Esophagus muscularis mucosa (tissue), 3 donors: ENCODE measurements around the gene FDXR.

ENCODE experiments used
- POLR2A ChIP-seq: fragments of 450-650 bp; IDR thresholded peaks from one replicate; pipeline ENCODE4 v1.6.1; 2017; ENCODE audit warnings: antibody characterized with exemption, moderate library complexity, mild to moderate bottlenecking, low read depth
- TF ChIP-seq, protein P1 (sequence below), 3 experiments: fragments of 200-600 bp in 2 of 3; fragments of 450-650 bp in 1 of 3; sonication (generic) in 2 of 3; IDR thresholded peaks; one replicate each; pipeline ENCODE4 v1.5.1; 2017 to 2019; ENCODE audit warnings: antibody characterized with exemption in 3 of 3, mild to moderate bottlenecking in 2 of 3, moderate library complexity in 1 of 3

DNA sequence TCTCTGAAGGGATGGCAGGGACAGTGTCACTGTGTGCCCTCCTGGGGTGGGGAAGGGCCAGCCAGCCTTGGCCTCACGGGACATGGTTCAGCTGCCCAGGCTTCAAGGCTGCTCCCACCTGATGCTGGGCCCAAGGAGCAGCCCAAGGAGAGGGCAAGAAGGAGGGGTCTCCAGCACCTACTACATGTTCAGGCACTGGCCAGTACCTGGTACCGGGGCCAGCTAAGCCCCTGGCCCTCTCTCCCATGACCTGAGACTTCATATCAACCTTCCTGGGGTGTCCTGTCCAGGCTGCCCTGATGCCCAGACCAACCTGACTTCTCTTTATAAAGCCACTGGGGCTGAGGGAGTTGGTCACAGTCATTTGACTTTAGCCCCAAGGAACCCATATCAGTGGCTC, 49.0 kb upstream of the FDXR start:
- TF ChIP-seq, protein P1, sequence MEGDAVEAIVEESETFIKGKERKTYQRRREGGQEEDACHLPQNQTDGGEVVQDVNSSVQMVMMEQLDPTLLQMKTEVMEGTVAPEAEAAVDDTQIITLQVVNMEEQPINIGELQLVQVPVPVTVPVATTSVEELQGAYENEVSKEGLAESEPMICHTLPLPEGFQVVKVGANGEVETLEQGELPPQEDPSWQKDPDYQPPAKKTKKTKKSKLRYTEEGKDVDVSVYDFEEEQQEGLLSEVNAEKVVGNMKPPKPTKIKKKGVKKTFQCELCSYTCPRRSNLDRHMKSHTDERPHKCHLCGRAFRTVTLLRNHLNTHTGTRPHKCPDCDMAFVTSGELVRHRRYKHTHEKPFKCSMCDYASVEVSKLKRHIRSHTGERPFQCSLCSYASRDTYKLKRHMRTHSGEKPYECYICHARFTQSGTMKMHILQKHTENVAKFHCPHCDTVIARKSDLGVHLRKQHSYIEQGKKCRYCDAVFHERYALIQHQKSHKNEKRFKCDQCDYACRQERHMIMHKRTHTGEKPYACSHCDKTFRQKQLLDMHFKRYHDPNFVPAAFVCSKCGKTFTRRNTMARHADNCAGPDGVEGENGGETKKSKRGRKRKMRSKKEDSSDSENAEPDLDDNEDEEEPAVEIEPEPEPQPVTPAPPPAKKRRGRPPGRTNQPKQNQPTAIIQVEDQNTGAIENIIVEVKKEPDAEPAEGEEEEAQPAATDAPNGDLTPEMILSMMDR (IDR thresholded peaks at IDR 0.05): no peak
- TF ChIP-seq POLR2A: no peak
